ENCODE results near the gene CEACAM16. TPM values are rescaled to one million over a fixed set of nuclear protein-coding genes. Genes with fewer than 3 reads are reported as not detected.

CEACAM16 gene, protein sequence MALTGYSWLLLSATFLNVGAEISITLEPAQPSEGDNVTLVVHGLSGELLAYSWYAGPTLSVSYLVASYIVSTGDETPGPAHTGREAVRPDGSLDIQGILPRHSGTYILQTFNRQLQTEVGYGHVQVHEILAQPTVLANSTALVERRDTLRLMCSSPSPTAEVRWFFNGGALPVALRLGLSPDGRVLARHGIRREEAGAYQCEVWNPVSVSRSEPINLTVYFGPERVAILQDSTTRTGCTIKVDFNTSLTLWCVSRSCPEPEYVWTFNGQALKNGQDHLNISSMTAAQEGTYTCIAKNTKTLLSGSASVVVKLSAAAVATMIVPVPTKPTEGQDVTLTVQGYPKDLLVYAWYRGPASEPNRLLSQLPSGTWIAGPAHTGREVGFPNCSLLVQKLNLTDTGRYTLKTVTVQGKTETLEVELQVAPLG
- total RNA-seq = not detected

GRCh38 chr19:44698492-44699201 is at the start of gene CEACAM16:
TSS of gene CEACAM16 (plus strand) at chr19:44699151. CDS start at chr19:44701457, 2,306 bp downstream.
- no peak for TF ChIP-seq CTCF (IDR thresholded peaks at IDR 0.05)
- ATAC-seq (ENCODE audit: low FRiP score) = no peak
- no peak for DNase-seq (ENCODE audit: low spot score)

- DNase-seq (ENCODE audit: low spot score) (no peak), ATAC-seq (ENCODE audit: low FRiP score) (no peak)
- no peak for TF ChIP-seq CTCF (IDR thresholded peaks at IDR 0.05)
Measured at GRCh38 chr19:44649578-44650145, 49.3 kb upstream of the CEACAM16 start.

DNA sequence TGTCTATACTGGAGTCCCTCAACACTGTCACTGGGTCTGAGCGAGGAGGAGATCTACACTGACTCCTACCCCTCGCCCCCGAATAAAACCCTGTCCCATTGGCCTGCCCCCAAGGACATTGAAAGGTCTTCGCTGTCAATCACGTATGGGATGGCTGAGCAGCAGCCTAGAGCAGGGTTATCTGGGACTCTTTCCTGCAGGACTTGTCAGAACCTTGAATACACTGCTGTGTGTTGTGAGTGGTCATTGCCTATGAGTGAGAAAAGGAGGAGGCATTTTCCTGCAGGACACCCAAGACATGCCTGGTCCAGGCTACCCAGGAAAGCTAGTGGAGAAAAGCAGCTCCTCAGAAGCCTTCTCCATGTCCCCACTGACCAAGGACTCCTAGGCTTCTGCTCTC is 45.6 kb upstream of the CEACAM16 start:
- DNase-seq (ENCODE audit: low spot score) (no peak), ATAC-seq (ENCODE audit: low FRiP score) (no peak)
- no peak for TF ChIP-seq CTCF (IDR thresholded peaks at IDR 0.05)

DNA sequence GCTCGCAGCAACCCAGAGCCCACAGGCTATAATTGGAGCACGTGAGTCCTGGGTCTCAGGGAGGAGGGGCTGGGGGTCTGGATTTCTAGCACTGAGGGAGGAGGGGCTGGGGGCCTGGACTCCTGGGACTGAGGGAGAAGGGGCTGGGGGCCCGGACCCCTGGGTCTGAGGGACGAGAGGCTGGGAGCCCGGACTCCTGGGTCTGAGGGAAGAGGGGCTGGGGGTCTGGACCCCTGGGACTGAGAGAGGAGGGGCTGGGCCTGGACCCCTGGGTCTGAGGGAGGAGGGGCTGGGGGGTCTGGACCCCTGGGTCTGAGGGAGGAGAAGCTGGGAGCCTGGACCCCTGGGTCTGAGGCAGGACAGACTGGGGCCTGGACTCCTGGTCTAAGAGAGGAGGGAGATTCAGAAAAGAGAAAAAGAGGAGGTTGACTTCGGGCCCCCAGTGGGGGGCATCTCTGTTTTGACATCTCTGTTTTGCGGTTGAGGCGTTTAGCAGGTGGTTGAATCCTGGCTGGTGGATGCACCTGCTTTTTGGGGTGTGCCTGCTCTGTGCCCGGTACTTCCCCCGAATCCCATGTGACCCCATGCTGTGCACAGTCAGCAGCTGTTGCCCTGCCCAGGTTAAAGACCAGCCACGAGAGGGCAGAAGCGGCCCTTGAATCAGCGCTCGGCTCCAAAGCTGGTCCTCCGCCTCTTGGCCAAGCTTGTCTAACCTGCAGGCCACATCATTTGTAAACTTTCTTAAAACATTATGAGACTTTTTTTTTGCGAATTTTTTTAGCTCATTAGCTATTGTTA is 44.8 kb upstream of the CEACAM16 start:
- DNase-seq (ENCODE audit: low spot score) (peak; percentile 42), ATAC-seq (ENCODE audit: low FRiP score) (no peak)
- peak in 1 of 3 donors; percentile 17 for TF ChIP-seq CTCF (IDR thresholded peaks at IDR 0.05)

DNA sequence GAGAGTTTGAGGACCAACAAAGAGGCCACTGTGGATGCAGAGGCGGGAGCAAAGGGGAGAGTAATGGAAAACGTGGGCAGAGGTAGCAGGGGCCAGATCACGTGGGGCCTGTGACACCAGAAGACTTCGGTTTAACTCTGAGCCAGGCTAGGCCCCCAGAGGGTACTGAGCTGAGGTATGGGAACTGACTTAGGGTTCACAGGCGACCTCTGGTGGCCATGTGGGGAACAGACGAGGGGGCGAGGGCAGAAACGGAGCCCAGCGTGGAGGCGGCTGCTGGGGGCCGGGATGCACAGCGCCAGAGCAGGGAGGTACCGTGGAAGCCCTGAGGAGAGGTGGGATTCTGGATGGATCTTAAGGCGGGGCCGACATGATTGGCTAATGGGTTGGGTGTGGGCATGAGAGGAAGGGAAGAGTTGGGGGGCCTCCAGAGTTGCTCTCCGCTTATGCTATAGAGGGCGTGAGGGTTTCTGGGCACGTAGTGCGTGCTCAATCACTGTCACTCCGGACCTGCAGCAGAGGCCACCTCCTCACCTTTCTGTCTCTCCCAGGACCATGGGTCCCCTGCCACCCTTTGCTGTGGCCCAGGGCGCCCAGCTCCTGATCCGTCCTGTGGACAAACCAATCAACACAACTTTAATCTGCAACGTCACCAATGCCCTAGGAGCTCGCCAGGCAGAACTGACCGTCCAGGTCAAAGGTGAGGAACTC is 41.6 kb upstream of the CEACAM16 start:
- ATAC-seq (ENCODE audit: low FRiP score) = peak; percentile 60
- peak in 2 of 3 donors; percentile 27 to 75 for TF ChIP-seq CTCF (IDR thresholded peaks at IDR 0.05)
- peak; percentile 64 for DNase-seq (ENCODE audit: low spot score)

DNA sequence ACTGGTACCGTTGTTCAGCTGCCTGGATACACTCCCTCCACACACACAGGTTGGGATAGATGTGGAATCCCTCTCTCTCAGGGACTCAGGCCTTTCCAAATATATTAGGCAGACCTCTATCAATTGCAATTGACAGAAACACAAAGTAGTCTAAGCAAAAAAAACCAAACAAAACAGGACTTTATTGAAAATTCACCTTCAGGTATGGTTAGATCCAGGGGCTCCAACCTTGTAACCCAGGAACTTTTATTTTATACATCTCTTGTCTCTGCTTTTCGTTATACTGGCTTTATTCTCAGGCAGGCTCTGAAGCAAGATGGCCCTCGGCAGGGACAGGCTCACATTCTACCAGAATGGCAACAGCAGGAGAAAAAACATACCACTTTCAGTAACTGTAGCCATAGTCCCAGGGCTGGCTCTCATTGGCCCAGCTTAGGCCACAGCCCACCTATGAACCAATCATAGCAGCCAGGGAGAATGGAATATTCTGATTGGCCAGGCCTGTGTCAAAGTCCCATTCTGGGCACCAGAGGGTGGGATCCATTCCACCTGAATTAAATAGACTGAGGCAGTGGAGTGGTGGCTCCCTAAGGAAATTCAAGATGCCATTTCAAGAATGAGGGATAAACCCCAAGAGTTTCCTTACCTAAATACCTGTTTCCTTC is 40.8 kb upstream of the CEACAM16 start:
- ATAC-seq (ENCODE audit: low FRiP score) (no peak), DNase-seq (ENCODE audit: low spot score) (no peak)
- no peak for TF ChIP-seq CTCF (IDR thresholded peaks at IDR 0.05)

All from omental fat pad (tissue), 4 donors.